H1 (cell line): Measurements from ENCODE around the gene TDRD12.

Experiments used
- ATF2 ChIP-seq: IDR thresholded peaks from 2 replicates; pipeline ENCODE4 v1.6.1; 2012; ENCODE audit warnings: low read length, inconsistent platforms
- CBX5 ChIP-seq: fragments of 300-800, 300-1000 bp; sonication (generic); IDR thresholded peaks from 2 replicates; pipeline ENCODE4 v1.7.1; 2016; ENCODE audit warnings: antibody characterized with exemption, low read length, low read depth
- CTCF ChIP-seq, 3 experiments: IDR thresholded peaks; 1 replicate in 2 of 3; 2 replicates in 1 of 3; pipeline versions ENCODE4 v1.5.1 to v1.6.1; 2011; ENCODE audit warnings: low read length in 3 of 3, mild to moderate bottlenecking in 3 of 3, inconsistent platforms in 2 of 3, low read depth in 1 of 3, moderate library complexity in 1 of 3; ENCODE audit not compliant: insufficient read depth in 1 of 3; ENCODE audit errors: control extremely low read depth in 1 of 3
- EP300 ChIP-seq, 2 experiments: IDR thresholded peaks; 1 replicate in 1 of 2; 2 replicates in 1 of 2; pipeline ENCODE4 v1.6.1; 2011 to 2012; ENCODE audit warnings: low read depth in 2 of 2, low read length in 2 of 2, mild to moderate bottlenecking in 2 of 2, borderline replicate concordance in 1 of 2, inconsistent platforms in 1 of 2, moderate library complexity in 1 of 2
- MAX ChIP-seq: IDR thresholded peaks from 2 replicates; pipeline ENCODE4 v1.6.1; 2012; ENCODE audit warnings: inconsistent platforms
- POLR2A ChIP-seq, 2 experiments: IDR thresholded peaks; 1 replicate in 1 of 2; 2 replicates in 1 of 2; pipeline ENCODE4 v1.6.1; 2011; ENCODE audit warnings: low read depth in 2 of 2, low read length in 2 of 2, mild to moderate bottlenecking in 2 of 2; ENCODE audit errors: control extremely low read depth in 1 of 2
- SP1 ChIP-seq: IDR thresholded peaks from 2 replicates; pipeline ENCODE4 v1.6.1; 2011; ENCODE audit warnings: low read depth, low read length
- SP2 ChIP-seq: IDR thresholded peaks from 2 replicates; pipeline ENCODE4 v1.6.1; 2012; ENCODE audit warnings: mild to moderate bottlenecking, low read length, inconsistent platforms
- SP4 ChIP-seq: IDR thresholded peaks from 2 replicates; pipeline ENCODE4 v1.6.1; 2012; ENCODE audit warnings: low read length, inconsistent platforms
- SRF ChIP-seq: IDR thresholded peaks from 2 replicates; pipeline ENCODE4 v1.6.1; 2011; ENCODE audit warnings: mild to moderate bottlenecking, low read depth, low read length, moderate library complexity

GRCh38 chr19:32808236-32808635 is 88.7 kb downstream of the TDRD12 start:
- TF ChIP-seq POLR2A (IDR thresholded peaks at IDR 0.05; ENCODE audit: control extremely low read depth in 1 of 2, low read depth in 2 of 2, low read length in 2 of 2) (no peak), EP300 (IDR thresholded peaks at IDR 0.05; ENCODE audit: borderline replicate concordance in 1 of 2, low read depth in 2 of 2, low read length in 2 of 2) (no peak), CTCF (IDR thresholded peaks at IDR 0.05; ENCODE audit: control extremely low read depth in 1 of 3, insufficient read depth in 1 of 3, low read depth in 1 of 3, low read length in 3 of 3) (no peak), SRF (no peak), SP1 (no peak), SP4 (no peak), CBX5 (no peak), MAX (no peak), ATF2 (no peak), SP2 (no peak)
